CD4-positive, alpha-beta T cell treated with Interleukin-4 for 4 hours (primary cell): ENCODE measurements around the gene SAP25.
"Not testable (repeated sequence)": the region's sequence is repeated elsewhere in the genome, so short reads cannot be mapped to it uniquely, and the experiment has no call there.

Experiments
- DNase-seq: peaks from one replicate; pipeline ENCODE4 v3.0.0-alpha.2; 2020

SAP25 gene

GRCh38 chr7:100528108-100528866, 45.4 kb downstream of the SAP25 start:
- not testable (repeated sequence) for DNase-seq

- DNase-seq: not testable (repeated sequence)
Measured at GRCh38 chr7:100523192-100523591, 50.5 kb downstream of the SAP25 start.
